Measurements from ENCODE around the gene MAN2A2. TPM values are rescaled to one million over a fixed set of nuclear protein-coding genes. Genes with fewer than 3 reads are reported as not detected.
A peak's percentile ranks its signal among the peaks of the same experiment; 100 is the strongest.

The MAN2A2 gene
- total and polyA plus RNA-seq, 2 of the 8 experiments (the other 6 are each of a cell fraction or from before 2014, with no cell fraction given): 23.1 to 29.7 TPM

GRCh38 chr15:90934949-90935751, 32.0 kb downstream of the MAN2A2 start, which contains the start of gene UNC45A:
Gene UNC45A (plus strand): TSS chr15:90935285. CDS start chr15:90935325, 40 bp downstream.
- H3K4me2 ChIP-seq (ENCODE audit: insufficient read depth in 1 of 2, low read depth in 2 of 2, low read length in 2 of 2): peak within 1 kb of the TSS; percentile 63 to 96
- no peak for TF ChIP-seq CBX5 (IDR thresholded peaks at IDR 0.05; ENCODE audit: low read depth, low read length)
- TF ChIP-seq E2F6 (IDR thresholded peaks at IDR 0.05): peak; percentile 20
- peak; percentile 24 for TF ChIP-seq TAF7 (optimal IDR thresholded peaks at IDR 0.05; ENCODE audit: borderline replicate concordance, low read depth, low read length)
- TF ChIP-seq MAX (IDR thresholded peaks at IDR 0.05): peak; percentile 53
- no peak for TF ChIP-seq SRF (IDR thresholded peaks at IDR 0.05; ENCODE audit: low read depth, low read length)
- no peak for TF ChIP-seq POLR2AphosphoS5 (IDR thresholded peaks at IDR 0.05; ENCODE audit: low read depth, low read length)
- peak; percentile 79 for TF ChIP-seq KDM4A (IDR thresholded peaks at IDR 0.05; ENCODE audit: low read depth, low read length, severe bottlenecking)
- TF ChIP-seq CREB1 (IDR thresholded peaks at IDR 0.05): peak; percentile 39; the same call in 1 of the 2 replicates
- no peak for TF ChIP-seq HDAC6 (IDR thresholded peaks at IDR 0.05; ENCODE audit: low read depth, low read length)

More at GRCh38 chr15:90934949-90935751, 32.0 kb downstream of the MAN2A2 start, which contains the start of gene UNC45A:
- H3K14ac ChIP-seq (ENCODE audit: insufficient read length): no peak within 1 kb of the TSS
- H3K18ac ChIP-seq (ENCODE audit: extremely low read depth, low read length): peak within 1 kb of the TSS; percentile 48; the same call in 1 of the 2 replicates
- H4K20me1 ChIP-seq (replicated peaks in 1 of 2; ENCODE audit: control insufficient read depth in 1 of 2, insufficient read depth in 2 of 2, low read length in 2 of 2): peaks cover 0 to 4% of the 10 kb centered on the region in 2 experiments
- no peak within 1 kb of the TSS for H4K91ac ChIP-seq (replicated peaks; ENCODE audit: insufficient read length, low read length)
- H3K4ac ChIP-seq (replicated peaks; ENCODE audit: insufficient read length, low read depth, low read length): no peak within 1 kb of the TSS
- H3K79me1 ChIP-seq (ENCODE audit: low read depth, low read length): no peaks in the 10 kb centered on the region
- peaks cover under 1 to 20% (median 13%) of the 10 kb centered on the region in 4 experiments; a peak in 6 of 8 replicates for H3K36me3 ChIP-seq (ENCODE audit: control insufficient read depth in 2 of 4, insufficient read depth in 4 of 4, low read length in 3 of 4)
- DNase-seq (ENCODE audit: low read depth in 1 of 2, low spot score in 2 of 2) (peak; percentile 79 to 98), FAIRE-seq (no peak)
- H3K27ac ChIP-seq (ENCODE audit: low read depth, low read length): no peak within 1 kb of the TSS
- WGBS, 2 experiments (ENCODE audit: extremely low coverage in 1 of 2, insufficient coverage in 1 of 2, insufficient read length in 1 of 2, insufficient replicate concordance in 2 of 2, low coverage in 1 of 2, low lambda C conversion rate in 2 of 2, missing lambda C conversion rate in 1 of 2): 4% methylated on average over 33 of the region's 65 CpGs; no CpG with 5 or more reads in 1 of the 2 experiments
- H2BK120ac ChIP-seq (replicated peaks; ENCODE audit: low read depth, low read length): no peak within 1 kb of the TSS
- no peak within 1 kb of the TSS for H2BK15ac ChIP-seq (ENCODE audit: low read length)
- H2AFZ ChIP-seq (ENCODE audit: low read length): peak within 1 kb of the TSS; percentile 48; the same call in 1 of the 2 replicates
- H2AK5ac ChIP-seq (ENCODE audit: low read depth, low read length): no peak within 1 kb of the TSS
- H3K9me3 ChIP-seq (ENCODE audit: insufficient read depth in 2 of 2, low read depth in 1 of 2, low read length in 1 of 2): no peaks in the 10 kb centered on the region
- no peak within 1 kb of the TSS for H2BK20ac ChIP-seq (ENCODE audit: low read length)
- H3K9ac ChIP-seq (replicated peaks in 1 of 4; ENCODE audit: extremely low read depth in 1 of 4, low read depth in 3 of 4, low read length in 3 of 4): peak within 1 kb of the TSS in 3 of 4 experiments; percentile 20 to 39 (median 36); a peak in 5 of 7 replicates
- peaks cover 0 to 13% (median 7%) of the 10 kb centered on the region in 4 experiments; a peak in 6 of 7 replicates for H3K4me1 ChIP-seq (replicated peaks in 1 of 4; ENCODE audit: control insufficient read depth in 3 of 4, insufficient read depth in 4 of 4, low read length in 3 of 4)
- no peak within 1 kb of the TSS for H3K23ac ChIP-seq (ENCODE audit: insufficient read length)
- H4K8ac ChIP-seq (ENCODE audit: extremely low read depth, insufficient read depth, low read length): peak within 1 kb of the TSS; percentile 76
- 0 out of 7 replicates have a peak, but pooled peaks cover 0 to 4% (median 0%) of the 10 kb centered on the region in 4 experiments for H3K27me3 ChIP-seq (replicated peaks in 1 of 4; ENCODE audit: control insufficient read depth in 3 of 4, extremely low read depth in 1 of 4, insufficient read depth in 3 of 4, low read length in 3 of 4)
- H2BK5ac ChIP-seq (ENCODE audit: low read depth, low read length): peak within 1 kb of the TSS; percentile 52
- ChIA-PET POLR2A (ENCODE audit: partially characterized antibody) (interaction anchor here (0.6 to 5.0 kb wide), 13 partner anchors 9 to 522 kb away, joined by 3 to 24 read pairs (median 4); partner anchors contain the start of genes MAN2A2, RCCD1, SV2B and VPS33B), CTCF (ENCODE audit: partially characterized antibody) (interaction anchor here (0.6 to 20.7 kb wide), 32 partner anchors 8 to 426 kb away, joined by 3 to 306 read pairs (median 4); partner anchors contain the start of genes FES, FURIN, MAN2A2 and PRC1)
- H3K4me3 ChIP-seq (ENCODE audit: extremely low read depth in 1 of 4, insufficient read depth in 2 of 4, low read depth in 3 of 4, low read length in 4 of 4): peak within 1 kb of the TSS; percentile 59 to 80 (median 72)
- H3K23me2 ChIP-seq (ENCODE audit: low read depth, low read length): peaks cover 11% of the 10 kb centered on the region; the same call in 1 of the 2 replicates
- H3K79me2 ChIP-seq (ENCODE audit: control insufficient read depth in 1 of 2, insufficient read depth in 2 of 2, low read length in 2 of 2): no peaks in the 10 kb centered on the region
- peak within 1 kb of the TSS; percentile 52 for H3K56ac ChIP-seq (replicated peaks; ENCODE audit: insufficient read length, low read depth, low read length)
- H2BK12ac ChIP-seq (ENCODE audit: low read depth, low read length): no peak within 1 kb of the TSS
- H4K5ac ChIP-seq (ENCODE audit: insufficient read length, low read depth, low read length): no peak within 1 kb of the TSS
